Endothelial cell of umbilical vein (primary cell): Measurements from ENCODE around the gene ATP8A1. TPM values are rescaled to one million over a fixed set of nuclear protein-coding genes. Genes with fewer than 3 reads are reported as not detected.

Source experiments
- BruUV-seq: library from RNA; stranded (reverse); fragments of 400-500 nt; replicated peaks from 2 replicates; lab custom pipeline; 2021; lab: Mats Ljungman, UMichigan
- CTCF ChIA-PET: fragments of 300-600, 350-600 bp; sonication (Branson Sonifier 250); formaldehyde crosslinking; loops from one replicate; lab custom pipeline; 2021; ENCODE audit warnings: antibody characterized with exemption, inconsistent platforms; lab: Charles Lee
- POLR2A ChIA-PET: fragments of 300-600, 350-600 bp; sonication (Branson Sonifier 250); formaldehyde crosslinking; loops from one replicate; lab custom pipeline; 2021; ENCODE audit warnings: antibody characterized with exemption, inconsistent platforms; lab: Charles Lee
- DNase-seq: peaks from one replicate; pipeline ENCODE4 v3.0.0-alpha.2; 2011; ENCODE audit warnings: low read depth, low spot score
- FAIRE-seq: peaks from 2 replicates; lab custom pipeline; 2011; peaks lifted over from hg19 to GRCh38; lab: Jason Lieb, UNC
- H2AFZ ChIP-seq: 2 replicates; pipeline ENCODE4 v1.6.0; 2012; ENCODE audit warnings: low read depth, low read length, control low read depth, inconsistent platforms
- H3K27ac ChIP-seq: 2 replicates; pipeline ENCODE4 v1.5.1; 2011; ENCODE audit warnings: low read depth, mild to moderate bottlenecking, control low read depth, low read length, moderate library complexity; ENCODE audit not compliant: insufficient read depth
- H3K27me3 ChIP-seq, 2 experiments: 2 replicates each; pipeline versions ENCODE4 v1.6.0 to v1.6.1; 2011; ENCODE audit warnings: low read length in 2 of 2, mixed read lengths in 1 of 2; ENCODE audit not compliant: control insufficient read depth in 2 of 2, insufficient read depth in 2 of 2
- H3K36me3 ChIP-seq, 2 experiments: 2 replicates in 1 of 2; 3 replicates in 1 of 2; pipeline ENCODE4 v1.5.1; 2011; ENCODE audit warnings: low read length in 2 of 2, mild to moderate bottlenecking in 1 of 2, moderate library complexity in 1 of 2; ENCODE audit not compliant: control insufficient read depth in 2 of 2, insufficient read depth in 2 of 2; ENCODE audit errors: extremely low read depth in 1 of 2
- H3K4me1 ChIP-seq: 3 replicates; pipeline ENCODE4 v1.5.1; 2011; ENCODE audit warnings: mild to moderate bottlenecking, low read length; ENCODE audit not compliant: control insufficient read depth, insufficient read depth; ENCODE audit errors: extremely low read depth
- H3K4me2 ChIP-seq: 2 replicates; pipeline ENCODE4 v1.6.1; 2011; ENCODE audit warnings: low read length, control low read depth, mixed read lengths; ENCODE audit not compliant: insufficient read depth
- H3K4me3 ChIP-seq, 3 experiments: fragments of 200-600 bp in 1 of 3; sonication (generic), shearing (Covaris generic) in 1 of 3; replicated peaks in 1 of 3; 2 replicates each; pipeline ENCODE4 v1.5.1; 2011 to 2016; ENCODE audit warnings: control low read depth in 3 of 3, low read length in 3 of 3, mild to moderate bottlenecking in 2 of 3, inconsistent platforms in 1 of 3, low read depth in 1 of 3, moderate library complexity in 1 of 3; ENCODE audit not compliant: insufficient read depth in 1 of 3
- H3K79me2 ChIP-seq: 2 replicates; pipeline ENCODE4 v1.6.0; 2012; ENCODE audit warnings: low read length, inconsistent platforms; ENCODE audit not compliant: control insufficient read depth, insufficient read depth
- H3K9ac ChIP-seq: replicated peaks from 2 replicates; pipeline ENCODE3; 2011; ENCODE audit warnings: low read length, control low read depth; ENCODE audit not compliant: insufficient read depth; ENCODE audit errors: extremely low read depth
- H3K9me1 ChIP-seq: replicated peaks from 3 replicates; pipeline ENCODE4 v1.6.0; 2011; ENCODE audit warnings: mild to moderate bottlenecking, low read length; ENCODE audit not compliant: control insufficient read depth, insufficient read depth; ENCODE audit errors: extremely low read depth
- H3K9me3 ChIP-seq: replicated peaks from 2 replicates; pipeline ENCODE4 v1.5.1; 2012; ENCODE audit warnings: low read length, inconsistent platforms; ENCODE audit not compliant: control insufficient read depth, insufficient read depth
- H4K20me1 ChIP-seq: replicated peaks from 2 replicates; pipeline ENCODE3; 2011; ENCODE audit warnings: mild to moderate bottlenecking, low read length; ENCODE audit not compliant: control insufficient read depth, insufficient read depth; ENCODE audit errors: extremely low read depth
- CTCF ChIP-seq, 2 donors: IDR thresholded peaks; 1 replicate in 1 of 2; 2 replicates in 1 of 2; pipeline ENCODE4 v1.5.1; 2011; ENCODE audit warnings: low read length in 2 of 2, mild to moderate bottlenecking in 2 of 2, moderate library complexity in 2 of 2, control low read depth in 1 of 2, inconsistent platforms in 1 of 2, low read depth in 1 of 2; ENCODE audit not compliant: insufficient read depth in 1 of 2; ENCODE audit errors: extremely low read depth in 1 of 2
- EZH2 ChIP-seq: IDR thresholded peaks from 2 replicates; pipeline ENCODE4 v1.6.1; 2012; ENCODE audit warnings: borderline replicate concordance, low read depth, mild to moderate bottlenecking, moderate library complexity, low read length, inconsistent platforms; ENCODE audit not compliant: severe bottlenecking
- FOS ChIP-seq: IDR thresholded peaks from 2 replicates; pipeline ENCODE4 v1.6.1; 2011; ENCODE audit warnings: mild to moderate bottlenecking, low read length, moderate library complexity, borderline replicate concordance; ENCODE audit not compliant: insufficient read depth
- GATA2 ChIP-seq: IDR thresholded peaks from 2 replicates; pipeline ENCODE4 v1.7.0; 2011; ENCODE audit warnings: low read depth, mild to moderate bottlenecking, moderate library complexity, mixed read lengths, low read length; ENCODE audit not compliant: insufficient read length, insufficient read depth
- JUN ChIP-seq: IDR thresholded peaks from 2 replicates; pipeline ENCODE4 v1.6.1; 2011; ENCODE audit warnings: borderline replicate concordance, low read depth; ENCODE audit not compliant: insufficient read length, insufficient read depth
- MAX ChIP-seq: IDR thresholded peaks from 2 replicates; pipeline ENCODE4 v1.6.1; 2011; ENCODE audit not compliant: insufficient read depth, insufficient read length
- MYC ChIP-seq: IDR thresholded peaks from one replicate; pipeline ENCODE4 v1.6.1; 2011; ENCODE audit warnings: mild to moderate bottlenecking, low read depth, low read length
- POLR2A ChIP-seq: IDR thresholded peaks from 2 replicates; pipeline ENCODE4 v1.6.1; 2012; ENCODE audit warnings: low read depth, mild to moderate bottlenecking, control low read depth, low read length
- POLR2AphosphoS5 ChIP-seq: IDR thresholded peaks from 2 replicates; pipeline ENCODE4 v1.6.1; 2012; ENCODE audit warnings: low read depth, mild to moderate bottlenecking, control low read depth, low read length, moderate library complexity; ENCODE audit not compliant: insufficient read depth
- dilution Hi-C: fragments of 300-500 bp; cut with MboI; formaldehyde crosslinking; loops from one replicate; pipeline ENCODE4 v1.15.0; 2019; ENCODE audit warnings: low sequenced_read_pairs; ENCODE audit not compliant: extremely low pct_ligation_motif_present
- intact Hi-C: fragments of 100-400 bp; cut with micrococcal nuclease; formaldehyde crosslinking; loops from one replicate; pipeline ENCODE4 v1.10.0; 2022
- polyA plus RNA-seq, 4 experiments: library from polyadenylated mRNA; depleted of rRNA in 3 of 4; stranded (reverse) in 3 of 4; unstranded in 1 of 4; fragments of >200 nt; gene quantifications; 2 replicates each; pipeline versions ENCODE4 v1.2.1 to v1.2.3, GENCODE V29; 2011 to 2012; ENCODE audit warnings: missing spikeins in 1 of 4
- total RNA-seq: library from RNA; stranded (reverse); gene quantifications from 2 replicates; pipeline ENCODE4 v1.2.3, GENCODE V29; 2021

Gene ATP8A1
- total and polyA plus RNA-seq, 2 donors (not counting 3 experiments of a cell fraction or from before 2014, with no cell fraction given), result 0.97 to 11.5 TPM

- H3K79me2 ChIP-seq, result no peaks in the 10 kb centered on the region
- dilution Hi-C loops (no loop called here), intact Hi-C loops (no loop called here)
- ChIA-PET CTCF (no interaction called here), POLR2A (no interaction called here)
- no TSS peak for BruUV-seq
- no peak overlapping the region for H3K4me3 ChIP-seq
- no peak overlapping the region for H3K27ac ChIP-seq
- TF ChIP-seq POLR2A, result no peak
- TF ChIP-seq JUN, result no peak
- no peak for TF ChIP-seq MYC
- TF ChIP-seq CTCF (IDR thresholded peaks at IDR 0.05; ENCODE audit: extremely low read depth in 1 of 2, insufficient read depth in 1 of 2, low read depth in 1 of 2, low read length in 2 of 2), result no peak
- no peak for TF ChIP-seq POLR2AphosphoS5
- TF ChIP-seq EZH2, result no peak
- no peak for TF ChIP-seq GATA2
- no peak for TF ChIP-seq FOS
- no peak for TF ChIP-seq MAX
- no peak overlapping the region for H3K9ac ChIP-seq
- no peak for FAIRE-seq
- no peaks in the 10 kb centered on the region for H3K9me1 ChIP-seq
- H4K20me1 ChIP-seq, result no peaks in the 10 kb centered on the region
- H2AFZ ChIP-seq, result no peak overlapping the region
- no peak overlapping the region for H3K4me2 ChIP-seq
- DNase-seq, result no peak
- no peaks in the 10 kb centered on the region for H3K27me3 ChIP-seq
- no peaks in the 10 kb centered on the region for H3K36me3 ChIP-seq
- no peaks in the 10 kb centered on the region for H3K9me3 ChIP-seq
- no peaks in the 10 kb centered on the region for H3K4me1 ChIP-seq
These were observed 49.2 kb upstream of the ATP8A1 start for GRCh38 chr4:42706086-42706485.
